Activated CD4-positive, alpha-beta T cell treated with anti-CD3 and anti-CD28 coated beads, Interleukin-2, amount 10 ng/mL, durations not matched to agents 24 days and 14 days (primary cell): ENCODE results near the gene BMP4. TPM values are rescaled to one million over a fixed set of nuclear protein-coding genes. Genes with fewer than 3 reads are reported as not detected.

Source experiments
- DNase-seq: peaks from one replicate; pipeline ENCODE4 v3.0.0; 2022
- H3K27ac Mint-ChIP-seq: one replicate; pipeline ENCODE4 v1.8.0; 2022; ENCODE audit warnings: mild to moderate bottlenecking, mixed read lengths
- H3K27me3 Mint-ChIP-seq: one replicate; pipeline ENCODE4 v1.8.0; 2022; ENCODE audit warnings: mixed read lengths
- H3K36me3 Mint-ChIP-seq: one replicate; pipeline ENCODE4 v1.8.0; 2022; ENCODE audit warnings: low read depth, mild to moderate bottlenecking, mixed read lengths
- H3K4me1 Mint-ChIP-seq: one replicate; pipeline ENCODE4 v1.8.0; 2021; ENCODE audit warnings: mixed read lengths
- H3K4me3 Mint-ChIP-seq: one replicate; pipeline ENCODE4 v1.8.0; 2022; ENCODE audit warnings: mild to moderate bottlenecking, moderate library complexity, mixed read lengths
- H3K9me3 Mint-ChIP-seq: one replicate; pipeline ENCODE4 v1.8.0; 2021; ENCODE audit warnings: mixed read lengths
- intact Hi-C: fragments of 100-400 bp; cut with micrococcal nuclease; formaldehyde crosslinking; loops from one replicate; pipeline ENCODE4 v1.15.1; 2023
- total RNA-seq: library from RNA; stranded (reverse); gene quantifications from 2 replicates; pipeline ENCODE4 v1.2.3, GENCODE V29; 2022

The BMP4 gene
- total RNA-seq, 1 donor from 2014 or later: not detected

DNA sequence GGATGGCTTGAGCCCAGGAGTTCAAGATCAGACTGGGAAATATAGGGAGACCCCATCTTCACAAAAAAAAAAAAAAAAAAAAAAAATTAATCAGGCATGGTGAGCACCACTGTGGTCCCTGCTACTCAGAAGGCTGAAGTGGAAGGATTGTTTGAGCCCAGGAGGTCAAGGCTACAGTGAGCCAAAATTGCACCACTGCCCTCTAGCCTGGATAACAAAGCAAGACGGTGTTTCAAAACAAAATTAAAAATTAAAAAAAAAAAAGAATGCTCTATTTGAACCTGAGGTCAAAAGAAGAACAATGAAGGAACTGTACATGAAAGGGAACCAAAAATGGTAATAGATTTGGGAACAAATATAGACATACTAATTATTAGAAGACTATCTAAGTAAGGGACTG, 40.4 kb downstream of the BMP4 start:
- intact Hi-C loops: no loop called here
- H3K4me3 Mint-ChIP-seq: no peak overlapping the region
- no peaks in the 10 kb centered on the region for H3K27me3 Mint-ChIP-seq
- H3K36me3 Mint-ChIP-seq: no peaks in the 10 kb centered on the region
- H3K9me3 Mint-ChIP-seq: peaks cover 8% of the 10 kb centered on the region
- no peak overlapping the region for H3K27ac Mint-ChIP-seq
- no peaks in the 10 kb centered on the region for H3K4me1 Mint-ChIP-seq
- DNase-seq: peak; percentile 12

DNA sequence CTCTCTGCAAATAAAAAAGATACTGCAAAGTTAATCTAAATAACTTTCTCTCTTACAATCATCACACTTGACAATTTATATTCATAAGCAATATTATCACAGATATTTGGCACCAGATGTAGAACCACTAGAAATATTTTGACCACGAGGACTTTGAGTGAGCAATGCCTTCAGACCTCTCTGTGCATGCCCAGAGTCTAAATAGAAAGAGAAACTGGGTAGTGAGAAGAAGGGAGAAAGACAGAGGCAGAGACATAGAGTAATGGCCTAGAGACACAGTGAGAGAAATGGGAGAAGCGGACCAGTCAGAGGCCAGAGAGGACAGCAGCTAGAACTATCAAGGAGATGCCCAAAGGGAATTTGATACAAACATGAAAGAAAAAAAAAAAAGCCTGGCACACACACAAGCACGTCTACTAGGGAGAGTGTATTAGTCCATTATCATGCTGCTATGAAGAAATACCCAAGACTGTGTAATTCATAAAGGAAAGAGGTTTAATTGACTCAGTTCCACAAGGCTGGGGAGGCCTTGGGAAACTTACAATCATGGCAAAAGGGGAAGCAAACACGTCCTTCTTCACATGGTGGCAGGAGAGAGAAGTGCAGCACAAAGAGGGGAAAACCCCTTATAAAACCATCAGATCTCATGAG, 41.1 kb downstream of the BMP4 start:
- DNase-seq: peak; percentile 13
- H3K9me3 Mint-ChIP-seq: peaks cover 8% of the 10 kb centered on the region
- H3K27ac Mint-ChIP-seq: no peak overlapping the region
- no peak overlapping the region for H3K4me3 Mint-ChIP-seq
- no peaks in the 10 kb centered on the region for H3K27me3 Mint-ChIP-seq
- H3K4me1 Mint-ChIP-seq: no peaks in the 10 kb centered on the region
- intact Hi-C loops: no loop called here
- H3K36me3 Mint-ChIP-seq: no peaks in the 10 kb centered on the region

DNA sequence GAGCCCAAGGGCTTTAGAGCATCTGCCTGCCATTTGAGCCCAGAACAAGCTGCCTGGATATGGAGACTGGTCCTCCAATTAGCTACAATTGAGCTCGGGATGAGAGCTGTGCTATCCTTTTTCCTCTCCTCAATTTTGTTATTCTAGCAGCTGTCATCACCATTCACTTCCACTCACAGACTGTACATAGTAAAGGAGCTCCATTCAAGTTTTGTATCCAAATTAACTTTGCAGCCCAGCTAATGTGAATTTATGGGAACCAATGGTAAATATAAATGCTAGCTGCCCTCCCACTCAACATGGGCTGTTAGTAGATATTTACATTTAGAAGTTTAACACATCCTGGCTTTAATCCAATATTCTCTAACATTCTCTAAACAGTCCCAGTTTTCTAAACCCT, 44.6 kb downstream of the BMP4 start:
- Mint-ChIP-seq H3K4me3 (no peak overlapping the region), H3K4me1 (no peaks in the 10 kb centered on the region), H3K27me3 (no peaks in the 10 kb centered on the region), H3K36me3 (no peaks in the 10 kb centered on the region), H3K27ac (no peak overlapping the region), H3K9me3 (peaks cover 8% of the 10 kb centered on the region)
- intact Hi-C loops: no loop called here
- no peak for DNase-seq

DNA sequence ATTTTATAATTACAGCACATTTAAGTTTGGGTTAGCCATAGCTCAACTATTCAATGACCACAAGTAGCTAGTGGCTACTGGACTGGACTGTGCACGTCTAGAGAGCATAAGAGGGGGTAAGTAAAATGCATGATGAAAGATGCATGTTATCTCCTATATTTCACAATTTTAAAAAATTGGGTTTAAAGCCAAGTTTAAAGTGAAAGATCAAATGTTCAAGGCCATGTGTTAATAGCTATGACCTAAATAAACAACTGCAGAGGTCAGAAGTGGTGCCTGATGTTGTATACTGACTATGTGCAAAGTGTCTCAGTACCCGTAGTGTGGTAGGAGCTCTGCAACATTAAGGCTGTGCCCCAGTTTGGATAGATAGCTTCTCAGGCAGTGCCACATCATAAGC, 48.2 kb downstream of the BMP4 start:
- no peaks in the 10 kb centered on the region for H3K27me3 Mint-ChIP-seq
- H3K9me3 Mint-ChIP-seq: no peaks in the 10 kb centered on the region
- H3K36me3 Mint-ChIP-seq: no peaks in the 10 kb centered on the region
- H3K27ac Mint-ChIP-seq: no peak overlapping the region
- DNase-seq: no peak
- intact Hi-C loops: no loop called here
- H3K4me1 Mint-ChIP-seq: no peaks in the 10 kb centered on the region
- no peak overlapping the region for H3K4me3 Mint-ChIP-seq

DNA sequence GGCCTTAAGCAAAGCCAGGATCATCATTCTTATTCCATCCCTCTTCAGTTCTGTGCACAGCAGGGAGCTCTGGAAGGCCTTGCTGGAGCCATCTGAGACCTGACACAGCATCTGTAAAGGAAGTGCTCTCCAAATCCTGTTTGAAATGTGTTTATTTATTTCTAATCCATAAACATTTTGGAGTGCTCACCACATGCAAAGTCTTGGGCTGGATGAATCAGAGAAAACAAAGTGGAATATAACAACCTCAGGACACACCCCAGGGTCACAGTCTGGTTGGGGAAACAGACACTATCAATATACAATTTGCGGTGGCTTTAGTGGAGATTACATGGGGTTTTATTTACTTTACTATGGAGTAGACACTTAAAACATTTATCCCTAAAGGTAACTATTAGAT, 54.3 kb downstream of the BMP4 start:
- H3K27me3 Mint-ChIP-seq: no peaks in the 10 kb centered on the region
- H3K9me3 Mint-ChIP-seq: no peaks in the 10 kb centered on the region
- no peaks in the 10 kb centered on the region for H3K4me1 Mint-ChIP-seq
- H3K36me3 Mint-ChIP-seq: no peaks in the 10 kb centered on the region
- intact Hi-C loops: no loop called here
- no peak overlapping the region for H3K27ac Mint-ChIP-seq
- H3K4me3 Mint-ChIP-seq: no peak overlapping the region
- no peak for DNase-seq

DNA sequence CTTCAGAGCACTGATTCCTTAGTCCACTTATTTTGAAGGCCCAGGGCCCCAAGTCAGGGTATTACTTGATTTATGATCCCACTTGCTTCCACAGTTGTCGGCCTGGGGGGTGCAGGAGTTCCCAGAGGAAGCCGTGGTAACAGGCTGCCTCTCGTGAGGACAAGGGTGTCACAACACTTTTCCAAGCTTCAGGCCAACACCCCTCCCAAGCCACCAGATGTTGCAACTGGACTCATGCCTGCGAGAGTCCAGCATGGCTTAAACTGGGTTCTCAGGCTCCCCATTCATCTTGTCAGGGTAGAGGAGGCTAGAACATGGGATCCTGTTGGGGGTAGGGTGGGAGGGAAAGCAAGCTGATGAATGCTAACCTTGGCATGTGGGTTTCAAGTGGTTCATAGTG, 56.1 kb downstream of the BMP4 start:
- Mint-ChIP-seq H3K27me3 (no peaks in the 10 kb centered on the region), H3K27ac (no peak overlapping the region), H3K36me3 (no peaks in the 10 kb centered on the region), H3K4me1 (no peaks in the 10 kb centered on the region), H3K4me3 (no peak overlapping the region), H3K9me3 (no peaks in the 10 kb centered on the region)
- intact Hi-C loops: no loop called here
- no peak for DNase-seq
